A549 (cell line): ENCODE measurements around the gene RABGAP1L. TPM values are rescaled to one million over a fixed set of nuclear protein-coding genes. Genes with fewer than 3 reads are reported as not detected.

ENCODE experiments used
- ATAC-seq, 2 experiments: fragments of 200-7000 bp in 1 of 2; fragments of >200 bp in 1 of 2; cut with Nextera tagmentation in 1 of 2; cut with Tn5 transposase in 1 of 2; 3 replicates each; pipeline versions ENCODE4 v1.8.0 to v1.9.1; 2018 to 2020; ENCODE audit warnings: mild to moderate bottlenecking in 1 of 2, moderate library complexity in 1 of 2
- CTCF ChIA-PET: fragments of 300-600 bp; sonication (Branson Sonifier 250); formaldehyde crosslinking; extraction: SDS; loops from one replicate; lab custom pipeline; 2021; ENCODE audit warnings: antibody characterized with exemption, inconsistent platforms; lab: Yijun Ruan, JAX
- POLR2A ChIA-PET: fragments of 350-600 bp; formaldehyde crosslinking; extraction: SDS; loops from one replicate; lab custom pipeline; 2021; ENCODE audit warnings: antibody characterized with exemption, inconsistent platforms; lab: Yijun Ruan, JAX
- DNase-seq, 2 experiments: peaks; one replicate each; pipeline versions ENCODE4 v3.0.0 to v3.0.0-alpha.2; 2011 to 2016; ENCODE audit warnings: low read depth in 1 of 2, low spot score in 1 of 2
- FAIRE-seq: peaks from 2 replicates; lab custom pipeline; 2011; peaks lifted over from hg19 to GRCh38; lab: Jason Lieb, UNC
- H3K27ac ChIP-seq, 2 experiments: fragments of >200 bp; sonication (Bioruptor Twin); formaldehyde crosslinking; 3 replicates each; pipeline ENCODE4 v1.5.1; 2016 to 2017
- H3K4me1 ChIP-seq: fragments of >200 bp; sonication (Bioruptor Twin); formaldehyde crosslinking; 3 replicates; pipeline ENCODE4 v1.6.1; 2016
- H3K4me2 ChIP-seq: fragments of >200 bp; sonication (Bioruptor Twin); formaldehyde crosslinking; 3 replicates; pipeline ENCODE4 v1.6.1; 2016
- H3K4me3 ChIP-seq: fragments of >200 bp; sonication (Bioruptor Twin); formaldehyde crosslinking; 3 replicates; pipeline ENCODE4 v1.5.1; 2016
- H3K9me3 ChIP-seq: fragments of >200 bp; sonication (Bioruptor Twin); formaldehyde crosslinking; 3 replicates; pipeline ENCODE4 v1.6.1; 2016
- ATOH8 ChIP-seq: fragments of 250-450 bp; sonication (Bioruptor Pico); IDR thresholded peaks from 2 replicates; pipeline ENCODE4 v1.5.0; 2020; ENCODE audit warnings: low read depth, mild to moderate bottlenecking, moderate library complexity
- CBX2 ChIP-seq: fragments of 200-600 bp; sonication (generic); IDR thresholded peaks from 2 replicates; pipeline ENCODE4 v1.6.1; 2016; ENCODE audit warnings: low read depth, mild to moderate bottlenecking, borderline replicate concordance
- CBX8 ChIP-seq: fragments of 200-600 bp; sonication (generic); IDR thresholded peaks from 2 replicates; pipeline ENCODE4 v1.6.1; 2016
- CEBPB ChIP-seq, 2 experiments: fragments of >200 bp in 1 of 2; sonication (Bioruptor Twin) in 1 of 2; formaldehyde crosslinking in 1 of 2; IDR thresholded peaks; 2 replicates each; pipeline ENCODE4 v1.6.1; 2012 to 2016
- CHD2 ChIP-seq: fragments of 150-350 bp; IDR thresholded peaks from 2 replicates; pipeline ENCODE4 v1.6.1; 2014; ENCODE audit warnings: low read length; ENCODE audit not compliant: partially characterized antibody
- E2F6 ChIP-seq: IDR thresholded peaks from 2 replicates; pipeline ENCODE4 v1.6.1; 2012; ENCODE audit warnings: low read depth, borderline replicate concordance
- EHF ChIP-seq: fragments of 250-450 bp; sonication (Bioruptor Pico); IDR thresholded peaks from 2 replicates; pipeline ENCODE4 v1.5.0; 2020; ENCODE audit warnings: mild to moderate bottlenecking
- EHMT2 ChIP-seq: fragments of 200-600 bp; sonication (generic); IDR thresholded peaks from 2 replicates; pipeline ENCODE4 v1.6.1; 2016; ENCODE audit warnings: antibody characterized with exemption, low read depth, mild to moderate bottlenecking, moderate library complexity
- EP300 ChIP-seq, 2 experiments: fragments of >200 bp; sonication (Bioruptor Twin); formaldehyde crosslinking; IDR thresholded peaks; 2 replicates in 1 of 2; 3 replicates in 1 of 2; pipeline ENCODE4 v1.6.1; 2016 to 2017
- ESRRA ChIP-seq: fragments of 150-350 bp; IDR thresholded peaks from 2 replicates; pipeline ENCODE4 v1.6.1; 2014; ENCODE audit warnings: mild to moderate bottlenecking, low read length, borderline replicate concordance
- FOSB ChIP-seq: fragments of 250-450 bp; sonication (Bioruptor Pico); IDR thresholded peaks from 2 replicates; pipeline ENCODE4 v1.5.0; 2020; ENCODE audit warnings: mild to moderate bottlenecking, moderate library complexity
- GATA3 ChIP-seq: IDR thresholded peaks from 2 replicates; pipeline ENCODE4 v1.6.1; 2012; ENCODE audit warnings: borderline replicate concordance
- HMGXB4 ChIP-seq: fragments of 250-450 bp; sonication (Bioruptor Pico); IDR thresholded peaks from 2 replicates; pipeline ENCODE4 v1.5.0; 2021; ENCODE audit warnings: mild to moderate bottlenecking, moderate library complexity, borderline replicate concordance
- HOXA7 ChIP-seq: fragments of 250-450 bp; sonication (Bioruptor Pico); IDR thresholded peaks from 2 replicates; pipeline ENCODE4 v1.5.0; 2020; ENCODE audit warnings: mild to moderate bottlenecking, moderate library complexity
- KDM5A ChIP-seq: fragments of 200-600 bp; sonication (generic); IDR thresholded peaks from 2 replicates; pipeline ENCODE4 v1.6.1; 2016; ENCODE audit warnings: antibody characterized with exemption, mild to moderate bottlenecking
- MAX ChIP-seq: IDR thresholded peaks from 2 replicates; pipeline ENCODE4 v1.6.1; 2012
- MYC ChIP-seq: IDR thresholded peaks from 2 replicates; pipeline ENCODE4 v1.6.1; 2012; ENCODE audit warnings: mild to moderate bottlenecking, inconsistent platforms, low read length, improper control_type of control experiment, borderline replicate concordance
- NPAS2 ChIP-seq: fragments of 250-450 bp; sonication (Bioruptor Pico); IDR thresholded peaks from 2 replicates; pipeline ENCODE4 v1.8.0; 2022; ENCODE audit warnings: mild to moderate bottlenecking, moderate library complexity, borderline replicate concordance
- POLR2A ChIP-seq: IDR thresholded peaks from 2 replicates; pipeline ENCODE4 v1.6.1; 2012; ENCODE audit warnings: mild to moderate bottlenecking, low read length
- RARB ChIP-seq: fragments of 250-450 bp; sonication (Bioruptor Pico); IDR thresholded peaks from 2 replicates; pipeline ENCODE4 v1.8.0; 2021; ENCODE audit warnings: mild to moderate bottlenecking, moderate library complexity
- REST ChIP-seq: fragments of 200-600 bp; sonication (generic); IDR thresholded peaks from 2 replicates; pipeline ENCODE4 v1.6.1; 2016; ENCODE audit warnings: antibody characterized with exemption, mild to moderate bottlenecking, moderate library complexity
- RNF2 ChIP-seq: fragments of 200-600 bp; sonication (generic); IDR thresholded peaks from 2 replicates; pipeline ENCODE4 v1.6.1; 2016; ENCODE audit warnings: low read depth, mild to moderate bottlenecking, antibody characterized with exemption, moderate library complexity, borderline replicate concordance
- SREBF2 ChIP-seq: fragments of 450-650 bp; IDR thresholded peaks from 2 replicates; pipeline ENCODE4 v1.6.1; 2014; ENCODE audit warnings: mild to moderate bottlenecking, moderate library complexity
- ZNF302 ChIP-seq: fragments of 250-450 bp; sonication (Bioruptor Pico); IDR thresholded peaks from 2 replicates; pipeline ENCODE4 v1.9.0; 2021; ENCODE audit warnings: inconsistent platforms, mild to moderate bottlenecking, moderate library complexity
- ZSCAN20 ChIP-seq: fragments of 250-450 bp; sonication (Bioruptor Pico); IDR thresholded peaks from 2 replicates; pipeline ENCODE4 v1.8.0; 2022; ENCODE audit warnings: mild to moderate bottlenecking, moderate library complexity
- WGBS: methylation state at CpG from one replicate; pipeline ENCODE4 v1.1.6; 2017; ENCODE audit errors: missing lambda C conversion rate; 5-methylcytosine and 5-hydroxymethylcytosine counted together
- polyA plus RNA-seq, 4 experiments: library from polyadenylated mRNA; depleted of rRNA in 3 of 4; stranded (reverse); fragments of >200 nt; fragmentation: RNase III in 1 of 4; extraction: RNeasy Plus Mini Kit Qiagen cat#74134 plus additional on column Dnase treatment in 1 of 4; gene quantifications; 2 replicates in 3 of 4; 3 replicates in 1 of 4; pipeline ENCODE4 v1.2.3, GENCODE V29; 2011 to 2017

The RABGAP1L gene
- polyA plus RNA-seq, 2 of the 4 experiments (the other 2 are of a cell fraction): 8.2 to 18.6 TPM

GRCh38 chr1:174928541-174928940 lies 769.2 kb downstream of the RABGAP1L start:
- H3K9me3 ChIP-seq: no peaks in the 10 kb centered on the region
- no peaks in the 10 kb centered on the region for H3K4me1 ChIP-seq
- ATAC-seq (no peak), DNase-seq (no peak), FAIRE-seq (no peak)
- no peak overlapping the region for H3K27ac ChIP-seq
- ChIA-PET CTCF (interaction anchor here (0.6 kb wide), 1 partner anchor 97 kb away, joined by 3 read pairs; no protein-coding TSS in a partner anchor), POLR2A (no interaction called here)
- 55% methylated on average over 1 of the region's 1 CpG for WGBS
- TF ChIP-seq EHF (no peak), HMGXB4 (CRISPR knock-in tag) (no peak), MAX (no peak), RARB (CRISPR knock-in tag) (no peak), CBX8 (no peak), CHD2 (no peak), NPAS2 (CRISPR knock-in tag) (no peak)
- no peak overlapping the region for H3K4me2 ChIP-seq
- H3K4me3 ChIP-seq: no peak overlapping the region

GRCh38 chr1:174931214-174931613 lies 771.9 kb downstream of the RABGAP1L start:
- CTCF ChIA-PET: interaction anchor here (1.1 kb wide), 2 partner anchors 10 to 19 kb away, joined by 3 to 4 read pairs; no protein-coding TSS in a partner anchor
- H3K9me3 ChIP-seq: no peaks in the 10 kb centered on the region
- DNase-seq (no peak), ATAC-seq (no peak), FAIRE-seq (no peak)
- no peak overlapping the region for H3K27ac ChIP-seq
- WGBS: 2% methylated on average over 1 of the region's 1 CpG
- H3K4me1 ChIP-seq: no peaks in the 10 kb centered on the region
- no peak overlapping the region for H3K4me2 ChIP-seq
- no peak overlapping the region for H3K4me3 ChIP-seq
- TF ChIP-seq ESRRA (no peak), REST (no peak), GATA3 (no peak), CBX2 (no peak), ZSCAN20 (CRISPR knock-in tag) (no peak), POLR2A (no peak), MYC (no peak), E2F6 (no peak), FOSB (CRISPR knock-in tag) (no peak), RNF2 (no peak), ZNF302 (CRISPR knock-in tag) (no peak), KDM5A (no peak), CEBPB (IDR thresholded peaks at IDR 0.05) (no peak), HMGXB4 (CRISPR knock-in tag) (no peak), HOXA7 (CRISPR knock-in tag) (no peak), EP300 (IDR thresholded peaks at IDR 0.05) (no peak), EHMT2 (no peak), SREBF2 (no peak), ATOH8 (CRISPR knock-in tag) (no peak)
- POLR2A ChIA-PET: no interaction called here
